Activated CD8-positive, alpha-beta memory T cell treated with anti-CD3 and anti-CD28 coated beads, Interleukin-2, amount 50 U/mL, for 4 hours (primary cell): ENCODE measurements around the gene PLA2G2C.

ENCODE experiments used
- DNase-seq: peaks from one replicate; pipeline ENCODE4 v3.0.0-alpha.2; 2020

Gene PLA2G2C

GRCh38 chr1:20183035-20183434, 3.3 kb downstream of the PLA2G2C start:
- no peak for DNase-seq

DNA sequence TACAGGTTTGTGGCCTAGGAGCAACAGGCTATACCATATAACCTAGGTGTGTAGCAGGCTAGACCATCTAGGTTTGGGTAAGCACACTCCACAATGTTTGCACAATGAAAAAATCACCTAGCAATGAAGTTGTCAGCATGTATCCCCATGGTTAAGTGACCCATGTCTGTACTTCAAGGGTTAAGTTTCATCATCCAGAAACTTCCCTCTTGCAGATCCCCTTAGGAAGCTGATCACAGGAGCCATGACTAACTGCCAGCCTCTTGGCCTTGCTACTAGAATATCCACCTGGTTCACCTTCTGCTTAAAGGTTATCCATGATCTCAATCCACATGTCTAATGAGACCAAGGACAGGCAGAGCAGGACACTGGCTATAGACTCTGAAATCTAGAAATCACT, 3.9 kb downstream of the PLA2G2C start:
- DNase-seq, result no peak

- no peak for DNase-seq
Observed at GRCh38 chr1:20180844-20181207, 5.5 kb downstream of the PLA2G2C start.

DNA sequence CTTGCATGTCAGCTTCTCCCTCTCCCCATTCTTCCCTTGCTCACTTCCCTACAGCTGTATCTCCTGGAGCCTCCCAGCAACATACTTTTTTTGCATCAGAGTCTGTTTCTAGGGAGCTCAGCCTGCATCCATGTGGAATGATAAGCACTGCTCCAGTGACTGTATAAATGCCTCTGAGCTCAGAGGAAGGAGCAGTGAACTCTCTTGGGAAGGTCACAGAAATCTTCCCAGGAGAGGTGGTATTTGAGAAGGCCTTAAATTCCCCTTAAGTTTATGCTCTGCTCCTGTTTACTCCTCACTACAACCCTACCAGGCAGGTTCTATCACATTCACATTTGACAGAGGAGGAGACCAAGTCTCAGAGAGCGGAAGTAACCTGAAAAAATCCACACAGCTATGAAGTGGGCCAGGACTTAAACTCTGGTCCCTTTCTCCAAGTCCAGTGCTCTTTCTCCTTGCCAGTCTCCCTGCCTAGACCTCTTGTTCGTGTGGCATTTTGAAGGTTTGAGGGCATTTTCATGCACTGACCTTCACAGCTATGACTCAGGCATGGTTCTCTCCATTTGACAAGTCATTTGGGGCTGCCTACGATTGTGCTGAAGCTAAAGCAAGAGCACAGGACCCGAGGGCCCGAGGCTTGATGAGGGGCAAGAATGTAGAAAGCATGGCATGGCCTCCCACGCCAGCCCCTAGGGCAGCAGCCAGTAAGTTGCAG, 6.0 kb downstream of the PLA2G2C start:
- DNase-seq, result no peak

DNA sequence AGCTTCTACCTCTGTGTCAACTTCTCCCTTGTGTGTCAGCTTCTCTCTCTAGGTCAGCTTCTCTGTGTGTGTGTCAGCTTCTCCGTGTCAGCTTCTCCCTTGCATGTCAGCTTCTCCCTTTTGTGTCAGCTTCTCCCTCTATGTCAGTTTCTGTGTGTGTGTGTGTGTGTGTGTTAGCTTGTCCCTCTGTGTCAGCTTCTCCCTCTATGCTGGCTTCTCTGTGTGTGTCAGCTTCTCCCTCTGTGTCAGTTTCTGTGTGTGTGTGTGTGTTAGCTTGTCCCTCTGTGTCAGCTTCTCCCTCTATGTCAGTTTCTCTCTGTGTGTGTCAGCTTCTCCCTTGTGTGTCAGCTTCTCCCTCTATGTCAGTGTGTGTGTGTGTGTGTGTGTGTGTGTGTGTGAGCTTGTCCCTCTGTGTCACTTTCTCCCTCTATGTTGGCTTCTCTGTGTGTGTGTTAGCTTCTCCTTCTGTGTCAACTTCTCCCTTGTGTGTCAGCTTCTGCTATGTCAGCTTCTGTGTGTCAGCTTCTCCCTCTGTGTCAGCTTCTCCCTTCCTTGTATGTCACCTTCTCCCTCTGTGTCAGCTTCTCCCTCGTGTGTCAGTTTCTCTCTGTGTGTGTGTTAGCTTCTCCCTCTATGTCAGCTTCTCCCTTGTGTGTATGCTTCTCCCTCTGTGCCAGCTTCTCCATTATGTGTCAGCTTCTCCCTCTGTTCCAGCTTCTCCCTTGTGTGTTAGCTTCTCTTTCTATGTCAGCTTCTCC, 6.8 kb downstream of the PLA2G2C start:
- no peak for DNase-seq

DNA sequence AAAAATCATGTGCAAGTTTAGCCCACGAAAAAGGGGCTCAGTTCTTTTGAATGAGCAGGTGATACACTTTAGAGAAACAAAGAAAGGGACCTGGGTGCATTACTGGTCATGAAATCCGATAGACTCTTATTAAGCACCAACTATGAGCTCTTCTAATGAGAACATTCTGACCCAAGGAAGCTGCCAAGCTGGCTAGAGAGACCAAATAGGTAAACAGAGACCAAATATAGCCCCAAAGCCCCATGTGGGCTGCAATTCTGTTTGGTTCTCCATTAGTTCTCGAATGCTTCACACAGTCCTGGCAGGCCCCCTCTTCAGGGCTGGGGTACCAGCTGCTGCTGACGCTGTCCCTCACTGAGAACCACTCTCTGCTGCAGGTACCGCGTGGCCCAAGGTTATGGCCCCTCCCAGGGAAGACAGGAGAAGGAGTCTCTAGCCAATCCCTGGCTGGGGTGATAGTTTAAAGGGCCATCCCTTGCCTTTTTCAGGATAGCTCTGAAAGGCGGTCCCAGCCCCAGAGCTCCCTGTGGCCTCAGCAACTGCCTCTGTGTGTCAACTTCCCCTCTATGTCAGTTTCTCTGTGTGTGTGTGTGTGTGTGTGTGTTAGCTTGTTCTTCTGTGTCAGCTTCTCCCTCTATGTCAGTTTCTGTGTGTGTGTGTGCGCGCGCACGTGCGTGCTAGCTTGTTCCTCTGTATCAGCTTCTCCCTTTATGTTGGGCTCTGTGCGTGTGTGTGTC, 7.5 kb downstream of the PLA2G2C start:
- no peak for DNase-seq

DNA sequence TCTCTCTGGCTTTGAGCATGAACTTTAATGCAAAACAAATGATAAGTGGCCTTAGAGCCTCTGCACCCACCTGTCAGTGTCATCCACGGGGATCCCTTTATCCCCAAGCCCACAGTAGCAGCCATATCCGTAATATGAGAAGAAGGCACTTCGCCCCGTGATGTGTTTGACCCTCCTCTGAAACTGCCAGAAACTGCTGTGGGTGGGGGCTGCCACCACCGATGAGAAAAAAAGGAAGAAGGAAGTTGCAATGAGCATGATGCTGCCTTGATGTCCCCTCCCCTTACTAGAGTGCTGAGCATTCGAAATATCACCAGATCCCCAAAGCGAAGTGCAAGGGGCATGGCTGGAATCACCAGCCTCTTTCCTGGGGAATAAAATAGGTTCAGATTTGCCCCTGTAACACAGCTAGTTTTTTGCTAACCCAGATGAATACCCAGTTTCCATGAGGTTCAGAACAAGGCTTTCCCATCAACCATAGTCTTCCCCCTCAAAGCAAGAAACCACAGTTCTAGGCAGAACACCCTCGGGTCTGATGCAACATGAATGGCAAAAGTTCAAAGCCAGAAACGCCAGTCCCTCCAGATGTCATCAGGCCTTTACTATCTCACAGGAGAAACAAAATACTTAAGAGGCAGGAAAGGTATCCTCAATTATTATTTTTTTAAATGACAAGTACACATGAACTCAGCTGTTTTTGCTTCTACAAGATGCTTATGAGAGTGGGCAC, 11.2 kb downstream of the PLA2G2C start:
- DNase-seq, result no peak

DNA sequence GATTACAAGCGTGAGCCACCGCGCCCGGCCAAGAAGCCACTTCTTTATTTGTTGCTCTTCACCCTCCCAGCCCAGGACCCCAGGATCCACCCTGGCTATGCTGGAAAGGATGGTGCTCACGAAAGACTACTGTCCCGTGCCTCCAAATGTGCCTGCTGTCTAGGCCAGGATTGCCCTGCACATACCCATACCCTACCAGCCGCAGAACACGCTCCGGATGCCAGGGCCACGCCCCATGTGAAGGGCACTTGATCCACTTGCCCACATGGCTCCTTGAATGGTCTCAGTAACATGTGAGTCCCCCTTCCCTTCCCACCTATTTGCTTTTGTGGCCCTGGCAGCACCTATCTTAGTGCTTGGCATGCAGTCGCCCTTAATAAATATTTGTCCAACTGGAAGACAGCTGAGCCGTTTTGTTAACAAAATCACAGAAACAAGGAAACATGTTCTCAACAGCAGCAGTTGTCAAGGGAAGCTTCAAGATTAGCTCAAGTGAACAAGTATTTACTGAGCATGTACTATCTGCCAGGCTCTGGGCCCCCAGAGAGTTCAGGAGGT, 14.2 kb downstream of the PLA2G2C start:
- DNase-seq, result no peak

- DNase-seq, result no peak
Observed at GRCh38 chr1:20169932-20170331, 16.4 kb downstream of the PLA2G2C start.

- DNase-seq, result no peak
Observed at GRCh38 chr1:20168564-20169491, 17.5 kb downstream of the PLA2G2C start.

DNA sequence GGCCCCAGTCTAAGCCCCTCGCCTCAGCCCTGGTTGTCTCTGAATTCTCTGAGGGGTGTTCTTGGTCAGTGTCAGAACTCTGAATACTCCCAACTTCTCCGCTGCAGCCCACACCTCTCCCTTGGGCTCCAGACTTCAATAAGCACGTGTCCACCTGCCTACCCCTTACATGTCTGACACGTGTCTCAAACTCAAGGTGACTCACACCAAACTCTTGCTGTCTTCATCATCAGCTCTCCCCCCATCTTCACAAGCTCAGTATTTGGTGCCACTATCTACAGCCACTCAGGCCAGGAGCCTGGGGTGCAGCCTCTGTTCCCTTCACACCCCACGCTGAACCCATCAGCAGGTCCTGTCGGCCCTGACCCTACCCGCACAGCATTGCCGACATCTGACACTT, 19.2 kb downstream of the PLA2G2C start:
- DNase-seq, result no peak

DNA sequence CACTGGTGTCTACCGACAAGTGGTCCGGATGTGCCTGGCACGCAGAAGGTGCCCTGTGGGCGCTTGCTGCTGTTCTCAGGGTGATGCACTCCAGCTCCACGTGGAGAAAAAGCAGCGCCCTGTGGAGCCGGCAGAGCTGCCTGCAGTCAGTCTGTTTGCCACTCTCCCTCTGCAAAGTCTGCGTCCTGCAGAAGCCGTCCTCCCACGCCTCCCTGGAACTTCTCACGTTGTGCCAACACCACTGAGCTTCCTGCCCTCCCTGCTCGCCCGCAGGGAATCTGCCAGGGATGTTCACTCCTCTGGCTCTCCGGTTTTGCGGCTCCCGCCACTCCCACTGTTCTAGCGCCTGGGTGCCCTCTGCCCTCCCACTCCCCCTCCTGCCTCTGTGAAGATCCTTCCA, 20.3 kb downstream of the PLA2G2C start:
- no peak for DNase-seq

GRCh38 chr1:20165522-20165951, 20.8 kb downstream of the PLA2G2C start:
- DNase-seq, result no peak

DNA sequence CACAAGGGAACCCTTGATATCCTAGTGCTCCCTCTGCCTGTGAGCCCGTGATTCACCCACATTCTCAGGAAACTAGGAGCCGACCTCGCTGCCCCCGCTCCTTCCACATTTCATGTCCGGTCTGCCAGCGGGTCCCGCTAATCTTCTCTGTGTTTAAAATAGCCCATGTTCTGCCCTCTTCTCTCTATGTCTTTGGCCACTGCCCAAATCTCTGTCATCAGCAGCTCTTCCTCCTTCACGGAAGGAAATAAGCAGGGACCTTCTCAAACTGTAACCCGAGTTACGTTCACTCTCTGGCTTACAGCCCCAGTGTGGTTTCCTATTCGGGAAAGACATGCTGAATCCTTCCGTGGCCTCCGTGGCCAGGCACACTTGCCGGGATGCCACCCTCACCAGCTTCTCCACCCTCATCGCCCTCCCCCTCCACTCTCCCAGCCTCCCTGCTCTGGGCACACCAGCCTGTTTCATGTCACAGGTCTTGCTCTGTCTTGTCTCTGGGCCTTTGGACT, 21.6 kb downstream of the PLA2G2C start:
- no peak for DNase-seq

DNA sequence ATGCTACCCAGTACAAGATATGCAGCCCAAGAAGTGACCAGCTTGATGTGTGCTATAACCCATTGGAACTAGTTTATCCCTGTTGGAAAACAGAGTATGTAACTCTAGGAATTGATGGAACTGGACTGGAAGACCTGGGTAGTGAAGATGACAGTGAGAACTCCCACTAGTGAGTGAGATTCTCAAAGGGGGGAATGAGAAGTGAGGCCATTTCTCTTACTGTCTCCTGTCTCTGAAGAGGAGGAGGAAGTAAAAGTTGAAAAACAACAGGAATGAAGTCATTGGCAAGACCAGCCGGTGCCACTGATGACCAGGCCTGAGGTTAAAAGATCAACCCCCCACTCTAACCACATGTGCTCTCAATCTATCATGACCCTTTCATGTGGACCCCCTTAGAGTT, 26.3 kb downstream of the PLA2G2C start:
- DNase-seq, result no peak

DNA sequence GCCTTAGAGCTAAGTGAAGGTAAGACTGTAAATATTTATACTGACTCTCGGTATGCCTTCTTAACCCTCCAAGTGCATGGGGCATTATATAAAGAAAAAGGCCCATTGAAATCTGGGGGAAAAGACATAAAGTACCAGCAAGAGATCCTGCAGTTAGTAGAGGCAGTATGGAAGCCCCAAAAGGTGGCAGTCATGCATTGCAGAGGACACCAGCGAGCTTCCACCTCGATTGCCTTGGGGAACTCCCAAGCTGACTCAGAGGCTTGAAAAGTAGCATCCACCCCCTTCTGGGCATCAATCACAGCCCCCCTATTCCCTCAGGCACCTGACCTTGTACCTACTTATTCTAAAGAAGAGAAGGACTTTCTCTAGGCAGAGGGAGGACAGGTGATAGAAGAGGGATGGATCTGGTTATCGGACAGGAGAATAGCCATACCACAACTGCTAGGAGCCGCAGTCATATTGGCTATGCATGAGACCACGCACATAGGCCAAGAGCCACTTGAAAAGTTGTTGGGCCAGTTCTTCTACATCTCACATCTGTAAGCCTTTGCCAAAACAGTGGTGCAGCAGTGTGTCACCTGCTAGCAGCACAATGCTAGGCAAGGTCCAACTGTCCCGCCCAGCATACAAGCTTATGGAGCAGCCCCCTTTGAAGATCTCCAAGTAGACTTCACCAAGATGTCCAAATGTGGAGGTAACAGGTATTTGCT, 27.8 kb downstream of the PLA2G2C start:
- no peak for DNase-seq

DNA sequence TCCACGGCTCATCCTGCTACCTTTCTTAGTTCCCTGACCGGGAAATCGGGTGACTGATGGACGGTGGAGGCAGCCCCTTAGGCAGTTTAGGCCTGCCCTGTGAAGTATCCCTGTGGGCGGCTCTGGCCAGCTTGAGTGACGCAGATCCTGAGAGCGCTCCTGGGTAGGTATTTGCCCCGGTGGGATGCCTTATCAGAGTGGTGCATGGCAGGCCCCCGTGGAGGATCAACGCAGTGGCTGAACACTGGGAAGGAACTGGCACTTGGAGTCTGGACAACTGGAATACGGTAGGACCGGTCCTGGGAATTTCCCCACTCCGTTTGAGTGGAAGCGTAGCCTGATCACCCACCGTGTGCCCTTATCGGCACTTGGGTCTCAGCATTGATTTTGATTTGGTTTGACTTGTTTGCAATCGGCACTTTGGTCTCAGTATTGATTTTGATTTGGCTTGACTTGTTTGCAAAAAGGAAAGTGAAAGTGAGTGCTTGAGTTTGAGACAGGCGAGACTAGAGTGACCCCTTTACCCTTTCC, 32.0 kb downstream of the PLA2G2C start:
- DNase-seq, result no peak

DNA sequence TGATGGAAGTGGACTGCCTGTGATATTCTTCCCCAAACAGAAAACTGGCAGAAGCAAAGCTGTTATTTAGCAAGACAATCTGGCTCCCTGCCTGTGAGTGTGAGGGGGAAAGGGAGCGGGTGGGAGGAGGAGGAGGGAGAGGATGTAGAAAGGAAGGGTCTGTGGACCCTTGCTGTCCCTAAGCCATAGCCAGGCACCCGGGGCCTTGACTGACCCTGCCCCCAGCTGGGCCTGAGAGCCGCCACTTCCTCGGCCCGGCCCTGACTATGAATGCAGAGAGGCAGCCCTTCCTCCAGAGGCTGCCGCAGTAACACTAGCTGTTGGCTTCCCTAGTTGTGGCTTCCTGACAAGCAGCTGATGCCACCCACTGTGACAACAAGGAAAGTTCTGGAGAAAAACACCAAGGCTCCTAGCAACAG, 33.3 kb downstream of the PLA2G2C start:
- no peak for DNase-seq

DNA sequence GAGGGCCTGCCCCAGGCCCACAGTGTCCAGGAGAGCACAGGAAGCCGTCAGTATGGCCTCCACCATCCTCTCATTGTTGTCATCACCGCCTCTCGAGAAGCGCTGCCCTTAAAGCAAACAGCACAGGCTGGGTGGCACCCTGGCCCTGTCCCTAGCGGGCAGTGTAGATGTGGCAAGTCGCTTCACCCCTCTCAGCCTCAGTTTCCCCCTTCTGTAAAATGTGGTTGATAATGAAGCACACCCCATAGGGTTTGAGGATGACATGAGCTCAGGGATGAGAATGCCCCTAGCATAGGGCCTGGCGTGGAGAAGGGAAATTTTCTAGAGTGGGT, 33.8 kb downstream of the PLA2G2C start:
- no peak for DNase-seq

DNA sequence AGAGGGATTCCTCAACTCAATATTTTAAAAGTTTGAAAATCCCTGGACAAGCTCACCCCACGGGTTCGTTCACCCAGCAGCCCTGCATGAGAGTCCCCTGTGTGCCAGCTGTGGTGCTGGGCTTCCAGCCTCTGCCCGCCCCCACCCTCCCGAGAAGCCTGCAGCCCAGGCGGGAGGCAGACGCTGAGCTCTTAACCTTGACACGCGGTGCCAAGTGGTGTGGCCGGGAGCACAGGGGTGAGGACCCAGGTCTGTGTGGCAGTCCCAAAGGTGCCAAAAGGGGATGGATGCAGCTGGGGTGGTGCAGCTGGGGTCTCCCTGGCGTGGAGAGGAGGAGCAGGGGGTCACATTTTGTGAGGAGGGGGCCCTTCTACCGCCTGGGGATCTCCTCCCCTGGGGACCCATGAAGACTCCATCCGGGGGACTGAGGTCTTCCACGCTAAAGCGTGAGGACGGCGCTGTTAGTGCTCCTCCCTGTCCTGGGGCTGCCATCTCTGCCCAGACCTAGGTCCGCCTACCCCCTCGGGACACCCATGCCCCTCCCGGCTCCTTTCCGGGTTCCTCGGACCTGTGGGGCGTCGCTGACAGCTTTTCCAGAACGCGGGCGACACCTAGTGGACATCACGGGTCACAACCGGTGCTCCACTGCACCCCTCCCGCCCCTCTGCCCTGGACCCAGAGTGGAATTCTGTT, 34.3 kb downstream of the PLA2G2C start:
- peak; percentile 79 for DNase-seq
